Aorta (tissue), 5 donors: ENCODE data around the gene MMUT. TPM values are rescaled to one million over a fixed set of nuclear protein-coding genes. Genes with fewer than 3 reads are reported as not detected.
"Not testable (repeated sequence)": the region's sequence is repeated elsewhere in the genome, so short reads cannot be mapped to it uniquely, and the experiment has no call there.

Source experiments
- ATAC-seq: fragments of 200-7000 bp; cut with Tn5 transposase; one replicate; pipeline ENCODE4 v1.9.1; 2022; ENCODE audit warnings: moderate library complexity; ENCODE audit not compliant: low FRiP score
- DNase-seq, 2 donors: peaks; one replicate each; pipeline ENCODE4 v3.0.0-alpha.2; 2020
- H3K27ac ChIP-seq, 2 donors: one replicate each; pipeline ENCODE4 v1.5.1; 2013; ENCODE audit warnings: low read length in 2 of 2, mild to moderate bottlenecking in 2 of 2, moderate library complexity in 2 of 2, control low read depth in 1 of 2, inconsistent platforms in 1 of 2, low read depth in 1 of 2
- H3K27me3 ChIP-seq, 2 donors: one replicate each; pipeline ENCODE4 v1.6.1; 2013; ENCODE audit warnings: control low read depth in 1 of 2, low read length in 1 of 2, mild to moderate bottlenecking in 1 of 2, moderate library complexity in 1 of 2; ENCODE audit not compliant: insufficient read depth in 2 of 2, control insufficient read depth in 1 of 2
- H3K36me3 ChIP-seq, 2 donors: one replicate each; pipeline ENCODE4 v1.6.1; 2013; ENCODE audit warnings: control low read depth in 1 of 2, low read length in 1 of 2, mild to moderate bottlenecking in 1 of 2; ENCODE audit not compliant: insufficient read depth in 2 of 2, control insufficient read depth in 1 of 2
- H3K4me1 ChIP-seq, 2 donors: one replicate each; pipeline ENCODE4 v1.6.1; 2013; ENCODE audit warnings: low read length in 2 of 2, control low read depth in 1 of 2, mild to moderate bottlenecking in 1 of 2, moderate library complexity in 1 of 2; ENCODE audit not compliant: insufficient read depth in 2 of 2, control insufficient read depth in 1 of 2
- H3K4me3 ChIP-seq, 2 donors: one replicate each; pipeline ENCODE4 v1.5.1; 2013; ENCODE audit warnings: low read length in 2 of 2, control low read depth in 1 of 2, mild to moderate bottlenecking in 1 of 2
- H3K9me3 ChIP-seq: one replicate; pipeline ENCODE4 v1.6.1; 2013; ENCODE audit warnings: mild to moderate bottlenecking, low read length; ENCODE audit not compliant: control insufficient read depth
- WGBS, 2 donors: extraction: QIAGEN DNeasy Blood & Tissue Kit; methylation state at CpG; one replicate each; pipeline ENCODE4 v1.1.7; 2013; 5-methylcytosine and 5-hydroxymethylcytosine counted together
- intact Hi-C, 2 donors: fragments of 100-400 bp; cut with DNase I; formaldehyde crosslinking; loops; one replicate each; pipeline versions ENCODE4 v1.14.2 to v1.15.0; 2022
- polyA plus RNA-seq, 2 donors: library from polyadenylated mRNA; stranded (reverse); fragments of 200-250 nt; gene quantifications; one replicate each; pipeline ENCODE4 v1.2.3, GENCODE V29; 2013
- total RNA-seq, 2 donors: library from RNA; stranded (reverse); fragmentation: NEBNext Ultra II Directional; extraction: Animal tissue kit (Norgen Biotek cat#: 25700); gene quantifications; one replicate each; pipeline ENCODE4 v1.2.1, GENCODE V29; 2021
- donor health status: healthy with polysubstance abuse.
- donor health status: Bipolar disorder and iron deficiency.
- donor health status: DM: no; HTN: no; CAD: no.
- donor health status: DM: no; HTN: no; CAD: no.
- donor health status: DM: yes; HTN: yes; CAD: no.

MMUT gene
- total and polyA plus RNA-seq, 4 donors = 13.3 to 24.2 (median 19.7) TPM

DNA sequence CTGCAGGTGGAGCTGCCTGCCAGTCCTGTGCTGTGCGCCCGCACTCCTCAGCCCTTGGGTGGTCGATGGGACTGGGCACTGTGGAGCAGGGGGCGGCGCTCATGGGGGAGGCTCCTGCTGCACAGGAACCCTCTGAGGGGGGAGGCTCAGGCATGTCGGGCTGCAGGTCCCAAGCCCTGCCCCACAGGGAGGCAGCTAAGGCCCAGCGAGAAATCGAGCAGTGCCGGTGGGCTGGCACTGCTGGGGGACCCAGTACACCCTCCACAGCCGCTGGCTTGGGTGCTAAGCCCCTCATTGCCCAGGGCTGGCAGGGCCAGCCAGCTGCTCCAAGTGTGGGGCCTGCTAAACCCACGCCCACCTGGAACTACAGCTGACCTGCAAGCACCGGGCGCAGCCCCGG lies 20.3 kb upstream of the MMUT start:
- H3K27ac ChIP-seq, H3K36me3 ChIP-seq, H3K27me3 ChIP-seq, H3K4me1 ChIP-seq, intact Hi-C loops, H3K9me3 ChIP-seq, H3K4me3 ChIP-seq, ATAC-seq: not testable (repeated sequence)
- WGBS, 2 donors = 91 to 94% methylated on average over 14 of the region's 14 CpGs
- peak in 1 of 2 donors; percentile 59 for DNase-seq

DNA sequence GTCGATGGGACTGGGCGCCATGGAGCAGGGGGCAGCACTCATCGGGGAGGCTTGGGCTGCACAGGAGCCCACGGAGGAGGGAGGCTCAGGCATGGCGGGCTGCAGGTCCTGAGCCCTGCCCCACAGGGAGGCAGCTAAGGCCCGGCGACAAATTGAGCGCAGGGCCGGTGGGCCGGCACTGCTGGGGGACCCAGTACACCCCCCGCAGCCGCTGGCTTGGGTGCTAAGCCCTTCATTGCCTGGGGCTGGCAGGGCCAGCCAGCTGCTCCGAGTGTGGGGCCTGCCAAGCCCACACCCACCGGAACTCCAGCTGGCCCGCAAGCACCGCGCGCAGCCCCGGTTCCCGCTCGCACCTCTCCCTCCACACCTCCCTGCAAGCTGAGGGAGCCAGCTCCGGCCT lies 18.8 kb upstream of the MMUT start:
- intact Hi-C loops, H3K36me3 ChIP-seq, H3K4me1 ChIP-seq, H3K4me3 ChIP-seq, H3K9me3 ChIP-seq, H3K27ac ChIP-seq, H3K27me3 ChIP-seq, ATAC-seq: not testable (repeated sequence)
- peak in 1 of 2 donors; percentile 44 for DNase-seq
- 95 to 98% methylated on average over 14 to 22 of the region's 22 CpGs for WGBS, 2 donors

DNA sequence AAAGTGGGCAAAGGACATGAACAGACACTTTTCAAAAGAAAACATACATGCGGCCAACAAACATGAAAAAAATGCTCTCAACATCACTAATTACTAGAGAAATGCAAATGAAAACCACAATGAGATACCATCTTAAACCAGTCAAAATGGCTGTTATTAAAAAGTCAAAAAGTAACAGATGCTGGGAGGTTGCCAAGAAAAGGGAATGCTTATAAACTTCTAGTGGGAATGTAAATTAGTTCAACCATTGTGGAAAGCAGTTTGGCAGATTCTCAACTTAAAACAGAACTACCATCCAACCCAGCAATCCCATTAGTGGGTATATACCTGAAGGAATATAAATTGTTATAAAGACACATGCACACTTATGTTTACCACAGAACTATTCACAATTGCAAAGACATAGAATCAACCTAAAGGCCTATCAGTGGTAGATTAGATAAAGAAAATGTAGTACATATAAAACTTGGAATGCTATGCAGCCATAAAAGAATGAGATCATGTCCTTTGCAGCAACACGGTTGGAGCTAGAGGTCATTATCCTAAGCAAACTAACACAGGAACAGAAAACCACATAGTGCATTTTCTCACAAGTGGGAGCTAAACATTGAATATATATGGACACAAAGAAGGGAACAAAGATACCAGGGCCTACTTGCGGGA lies 16.4 kb upstream of the MMUT start:
- H3K9me3 ChIP-seq = no peaks in the 10 kb centered on the region
- intact Hi-C loops = no loop called here
- WGBS, 2 donors = 76 to 85% methylated on average over 3 of the region's 3 CpGs

DNA sequence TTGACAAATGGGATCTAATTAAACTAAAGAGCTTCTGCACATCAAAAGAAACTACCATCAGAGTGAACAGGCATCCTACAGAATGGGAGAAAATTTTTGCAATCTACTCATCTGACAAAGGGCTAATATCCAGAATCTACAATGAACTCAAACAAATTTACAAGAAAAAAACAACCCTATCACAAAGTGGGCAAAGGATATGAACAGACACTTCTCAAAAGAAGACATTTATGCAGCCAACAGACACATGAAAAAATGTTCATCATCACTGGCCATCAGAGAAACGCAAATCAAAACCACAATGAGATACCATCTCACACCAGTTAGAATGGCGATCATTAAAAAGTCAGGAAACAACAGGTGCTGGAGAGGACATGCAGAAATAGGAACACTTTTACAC lies 13.5 kb upstream of the MMUT start:
- H3K4me3 ChIP-seq, ATAC-seq, DNase-seq, H3K36me3 ChIP-seq, intact Hi-C loops, H3K27me3 ChIP-seq, H3K27ac ChIP-seq, H3K4me1 ChIP-seq, H3K9me3 ChIP-seq: not testable (repeated sequence)
- 81 to 85% methylated on average over 2 of the region's 2 CpGs for WGBS, 2 donors

More for the DNA sequence above, 16.4 kb upstream of the MMUT start:
- Histone ChIP-seq H3K27ac (no peak overlapping the region), H3K36me3 (no peaks in the 10 kb centered on the region), H3K4me1 (no peaks in the 10 kb centered on the region), H3K27me3 (no peaks in the 10 kb centered on the region), H3K4me3 (no peak overlapping the region)
- DNase-seq (no peak), ATAC-seq (no peak)

DNA sequence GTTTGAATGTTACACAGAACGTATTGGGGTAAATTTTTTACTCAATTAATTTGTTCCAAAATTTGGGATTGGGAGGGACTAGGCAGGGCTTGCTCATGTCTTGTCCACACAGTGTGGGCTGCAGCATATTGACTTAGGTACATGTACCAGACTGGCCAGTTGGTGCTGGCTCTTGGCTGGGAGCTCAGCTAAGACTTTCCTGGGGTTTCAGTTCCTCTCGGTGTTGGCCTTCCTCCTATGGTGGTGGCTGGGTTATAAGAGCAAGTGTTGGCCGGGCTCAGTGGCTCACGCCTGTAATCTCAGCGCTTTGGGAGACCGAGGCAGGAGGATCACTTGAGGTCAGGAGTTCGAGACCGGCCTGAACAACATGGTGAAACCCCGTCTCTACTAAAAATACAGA lies 5.0 kb upstream of the MMUT start:
- DNase-seq = no peak
- no peak overlapping the region for H3K4me3 ChIP-seq
- H3K36me3 ChIP-seq = no peaks in the 10 kb centered on the region
- intact Hi-C loops = no loop called here
- H3K4me1 ChIP-seq = no peaks in the 10 kb centered on the region
- 95 to 96% methylated on average over 9 of the region's 9 CpGs for WGBS, 2 donors
- no peaks in the 10 kb centered on the region for H3K9me3 ChIP-seq
- H3K27ac ChIP-seq = no peak overlapping the region
- H3K27me3 ChIP-seq = no peaks in the 10 kb centered on the region
- no peak for ATAC-seq

DNA sequence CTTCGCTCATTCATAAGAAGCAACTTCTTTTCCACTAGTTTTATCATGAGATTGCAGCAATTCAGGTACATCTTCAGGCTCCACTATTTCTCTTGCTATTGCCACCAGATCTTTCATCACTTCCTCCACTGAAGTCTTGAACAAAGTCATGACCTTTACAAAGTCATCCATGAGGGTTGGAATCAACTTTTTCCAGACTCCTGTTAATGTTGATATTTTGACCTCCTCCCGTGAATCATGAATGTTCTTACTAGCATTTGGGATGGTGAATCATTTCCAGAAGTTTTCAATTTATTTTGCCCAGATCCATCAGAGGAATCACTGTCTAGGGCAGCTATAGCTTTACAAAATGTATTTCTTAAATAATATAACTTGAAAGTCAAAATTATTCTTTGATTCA lies 1.6 kb upstream of the MMUT start:
- ATAC-seq = no peak
- WGBS, 2 donors = 92 to 93% methylated on average over 2 of the region's 2 CpGs
- Histone ChIP-seq H3K36me3 (no peaks in the 10 kb centered on the region), H3K4me1 (no peaks in the 10 kb centered on the region), H3K27me3 (no peaks in the 10 kb centered on the region), H3K27ac (no peak overlapping the region), H3K9me3 (no peaks in the 10 kb centered on the region), H3K4me3 (no peak overlapping the region)
- intact Hi-C loops = no loop called here
- DNase-seq = no peak

DNA sequence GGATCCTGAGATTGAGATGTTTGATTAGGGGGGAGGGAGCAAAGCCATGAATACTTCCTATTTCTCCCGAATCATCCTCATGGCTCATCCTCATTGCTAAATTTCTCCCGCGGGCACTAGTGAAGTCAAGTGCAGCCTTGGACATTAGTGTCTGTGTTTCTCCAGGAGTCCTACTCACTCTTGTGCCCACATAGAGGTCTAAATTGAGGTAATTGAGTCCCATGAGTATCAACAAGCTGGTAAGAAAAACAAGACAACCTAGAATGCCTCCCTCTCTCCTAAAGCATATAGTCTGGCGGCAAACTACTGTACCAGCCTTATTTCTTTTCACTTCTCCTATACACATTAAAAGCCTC lies 537 bp upstream of the MMUT start:
- Histone ChIP-seq H3K4me1 (peaks cover 0 to 2% of the 10 kb centered on the region in 2 donors), H3K27me3 (no peaks in the 10 kb centered on the region), H3K36me3 (peaks cover 0 to 1% of the 10 kb centered on the region in 2 donors), H3K27ac (peak overlapping the region in 1 of 2 donors; percentile 18), H3K9me3 (no peaks in the 10 kb centered on the region), H3K4me3 (peak overlapping the region; percentile 88 to 100)
- intact Hi-C loops = no loop called here
- WGBS, 2 donors = 0% methylated on average over 4 of the region's 4 CpGs
- ATAC-seq (no peak), DNase-seq (no peak)

DNA sequence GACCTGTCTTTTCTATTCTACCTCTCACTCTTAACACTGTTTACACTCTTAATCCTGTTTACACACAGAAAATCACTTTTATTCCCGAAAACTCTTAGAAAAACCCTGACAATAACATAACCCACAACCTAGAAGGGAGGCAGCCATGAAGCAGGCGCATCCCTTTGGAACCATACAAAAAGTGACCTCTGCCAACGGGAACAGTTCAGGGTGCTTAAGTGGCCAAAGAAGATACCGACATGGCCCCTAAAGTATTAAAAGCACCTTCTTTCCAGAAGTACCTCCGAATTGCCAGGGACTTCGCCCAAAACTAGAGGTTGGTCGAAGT lies 490 bp downstream of the MMUT start:
- Histone ChIP-seq H3K4me3 (peak overlapping the region; percentile 94 to 100), H3K27ac (peak overlapping the region; percentile 43 to 83), H3K4me1 (peaks cover 0 to 2% of the 10 kb centered on the region in 2 donors), H3K36me3 (peaks cover 0 to 1% of the 10 kb centered on the region in 2 donors), H3K9me3 (no peaks in the 10 kb centered on the region), H3K27me3 (no peaks in the 10 kb centered on the region)
- no peak for DNase-seq
- intact Hi-C loops = no loop called here
- WGBS, 2 donors = 0 to 2% methylated on average over 7 of the region's 7 CpGs
- no peak for ATAC-seq

DNA sequence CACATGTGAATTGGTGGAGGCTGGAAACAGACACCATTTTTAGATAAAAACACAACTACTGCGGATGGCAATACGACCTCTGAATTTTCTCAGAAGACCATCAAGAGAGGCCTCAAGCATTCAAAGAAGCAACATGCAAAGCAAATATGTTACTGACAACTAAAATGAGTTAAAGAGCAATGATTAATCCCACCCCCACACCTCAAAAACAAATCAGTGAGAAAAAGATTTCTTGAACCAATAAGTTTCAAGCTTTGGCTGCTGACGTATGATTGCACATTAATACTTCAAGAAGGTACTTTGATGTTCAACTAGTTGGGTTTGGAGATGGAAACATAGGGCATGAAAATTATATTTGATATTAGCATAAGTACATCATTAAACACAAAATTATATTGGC lies 982 bp downstream of the MMUT start:
- WGBS, 2 donors = 39 to 41% methylated on average over 3 of the region's 3 CpGs

More for the DNA sequence above, 982 bp downstream of the MMUT start:
- no peak for ATAC-seq
- Histone ChIP-seq H3K4me3 (peak overlapping the region; percentile 94 to 100), H3K9me3 (no peaks in the 10 kb centered on the region), H3K27me3 (no peaks in the 10 kb centered on the region), H3K27ac (no peak overlapping the region), H3K36me3 (peaks cover 0 to 1% of the 10 kb centered on the region in 2 donors), H3K4me1 (peaks cover 0 to 2% of the 10 kb centered on the region in 2 donors)
- DNase-seq = no peak
- intact Hi-C loops = no loop called here
